Measurements from ENCODE around the gene WBP2NL.

Gene WBP2NL

GRCh38 chr22:41963453-41964111 is 35.0 kb upstream of the WBP2NL start:
- H3K4me3 ChIP-seq (ENCODE audit: low read length) = no peak overlapping the region
- H2AFZ ChIP-seq (ENCODE audit: low read length) = no peak overlapping the region
- no peaks in the 10 kb centered on the region for H3K9me2 ChIP-seq (replicated peaks; ENCODE audit: insufficient read depth, low read length)
- no peaks in the 10 kb centered on the region for H3K36me3 ChIP-seq (replicated peaks; ENCODE audit: insufficient read depth, low read length)
- H3K9ac ChIP-seq (ENCODE audit: low read length) = no peak overlapping the region
- H3K4me2 ChIP-seq (ENCODE audit: low read depth, low read length) = no peak overlapping the region
- H3K79me2 ChIP-seq (ENCODE audit: low read length) = no peaks in the 10 kb centered on the region
- no peak overlapping the region for H3K27ac ChIP-seq (ENCODE audit: low read length)
- 0 out of 2 replicates have a peak, but pooled peaks cover 3% of the 10 kb centered on the region for H3K27me3 ChIP-seq (replicated peaks; ENCODE audit: insufficient read depth, low read length)
- no peak for DNase-seq
- peaks cover 9% of the 10 kb centered on the region for H3K4me1 ChIP-seq (ENCODE audit: low read length)
- H3F3A ChIP-seq (ENCODE audit: insufficient read depth, low read length) = no peaks in the 10 kb centered on the region
- TF ChIP-seq, protein P1, sequence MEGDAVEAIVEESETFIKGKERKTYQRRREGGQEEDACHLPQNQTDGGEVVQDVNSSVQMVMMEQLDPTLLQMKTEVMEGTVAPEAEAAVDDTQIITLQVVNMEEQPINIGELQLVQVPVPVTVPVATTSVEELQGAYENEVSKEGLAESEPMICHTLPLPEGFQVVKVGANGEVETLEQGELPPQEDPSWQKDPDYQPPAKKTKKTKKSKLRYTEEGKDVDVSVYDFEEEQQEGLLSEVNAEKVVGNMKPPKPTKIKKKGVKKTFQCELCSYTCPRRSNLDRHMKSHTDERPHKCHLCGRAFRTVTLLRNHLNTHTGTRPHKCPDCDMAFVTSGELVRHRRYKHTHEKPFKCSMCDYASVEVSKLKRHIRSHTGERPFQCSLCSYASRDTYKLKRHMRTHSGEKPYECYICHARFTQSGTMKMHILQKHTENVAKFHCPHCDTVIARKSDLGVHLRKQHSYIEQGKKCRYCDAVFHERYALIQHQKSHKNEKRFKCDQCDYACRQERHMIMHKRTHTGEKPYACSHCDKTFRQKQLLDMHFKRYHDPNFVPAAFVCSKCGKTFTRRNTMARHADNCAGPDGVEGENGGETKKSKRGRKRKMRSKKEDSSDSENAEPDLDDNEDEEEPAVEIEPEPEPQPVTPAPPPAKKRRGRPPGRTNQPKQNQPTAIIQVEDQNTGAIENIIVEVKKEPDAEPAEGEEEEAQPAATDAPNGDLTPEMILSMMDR (IDR thresholded peaks at IDR 0.05; ENCODE audit: low read length) = no peak
- no peak for TF ChIP-seq EZH2phosphoT487 (IDR thresholded peaks at IDR 0.05; ENCODE audit: low read length)
- TF ChIP-seq EZH2 (optimal IDR thresholded peaks at IDR 0.05; ENCODE audit: low read depth, low read length) = no peak
- no peaks in the 10 kb centered on the region for H4K20me1 ChIP-seq (ENCODE audit: insufficient read depth, low read length)
- no peaks in the 10 kb centered on the region for H3K9me3 ChIP-seq (replicated peaks; ENCODE audit: insufficient read depth, low read length)

DNA sequence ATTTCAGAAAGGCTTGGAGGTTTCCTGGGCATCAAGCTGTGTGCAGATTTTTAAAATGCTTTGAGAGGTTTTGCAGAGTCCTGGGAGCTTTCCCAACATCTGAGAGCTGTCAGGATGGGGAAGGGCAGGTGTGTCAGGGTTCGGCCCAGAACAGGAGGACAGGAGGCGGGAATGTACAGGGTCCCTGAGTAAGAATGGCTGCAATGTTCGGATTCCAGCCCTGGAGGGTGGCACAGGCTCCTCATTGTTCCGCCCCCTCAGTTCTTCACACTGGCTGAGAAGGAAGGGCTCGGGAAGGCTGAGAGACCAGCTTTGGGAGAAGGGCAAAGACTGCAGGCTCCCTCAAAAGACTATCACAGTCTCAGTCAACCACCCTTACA is 34.5 kb upstream of the WBP2NL start:
- H4K20me1 ChIP-seq (ENCODE audit: insufficient read depth, low read length) = no peaks in the 10 kb centered on the region
- H3K9me3 ChIP-seq (replicated peaks; ENCODE audit: insufficient read depth, low read length) = no peaks in the 10 kb centered on the region
- no peak overlapping the region for H2AFZ ChIP-seq (ENCODE audit: low read length)
- H3K9ac ChIP-seq (ENCODE audit: low read length) = no peak overlapping the region
- H3K36me3 ChIP-seq (replicated peaks; ENCODE audit: insufficient read depth, low read length) = no peaks in the 10 kb centered on the region
- H3K79me2 ChIP-seq (ENCODE audit: low read length) = no peaks in the 10 kb centered on the region
- H3K4me2 ChIP-seq (ENCODE audit: low read depth, low read length) = no peak overlapping the region
- no peaks in the 10 kb centered on the region for H3K9me2 ChIP-seq (replicated peaks; ENCODE audit: insufficient read depth, low read length)
- H3K4me3 ChIP-seq (ENCODE audit: low read length) = no peak overlapping the region
- DNase-seq = no peak
- TF ChIP-seq, protein P1 (IDR thresholded peaks at IDR 0.05; ENCODE audit: low read length) = no peak
- TF ChIP-seq EZH2 (optimal IDR thresholded peaks at IDR 0.05; ENCODE audit: low read depth, low read length) (no peak), EZH2phosphoT487 (IDR thresholded peaks at IDR 0.05; ENCODE audit: low read length) (no peak)
- peaks cover 9% of the 10 kb centered on the region for H3K4me1 ChIP-seq (ENCODE audit: low read length)
- H3F3A ChIP-seq (ENCODE audit: insufficient read depth, low read length) = no peaks in the 10 kb centered on the region
- H3K27ac ChIP-seq (ENCODE audit: low read length) = no peak overlapping the region
- 0 out of 2 replicates have a peak, but pooled peaks cover 3% of the 10 kb centered on the region for H3K27me3 ChIP-seq (replicated peaks; ENCODE audit: insufficient read depth, low read length)

DNA sequence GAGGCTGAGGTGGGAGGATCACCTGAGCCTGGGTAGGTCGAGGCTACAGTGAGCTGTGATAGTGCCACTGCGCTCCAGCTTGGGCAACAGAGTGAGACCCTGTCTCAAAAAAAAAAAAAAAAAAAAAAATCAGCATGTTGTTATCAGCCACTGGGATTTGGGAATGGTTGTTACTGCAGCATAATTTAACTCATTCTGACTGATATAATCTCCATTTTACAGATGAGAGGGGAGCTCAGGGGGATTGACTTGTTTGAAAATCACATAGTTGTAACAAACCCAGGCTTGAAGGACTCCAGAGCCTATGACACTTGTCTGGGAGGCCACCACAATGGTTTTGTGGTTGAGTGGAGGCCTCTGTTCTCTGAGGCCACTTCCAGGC is 32.4 kb upstream of the WBP2NL start:
- Histone ChIP-seq H3K9me2 (replicated peaks; ENCODE audit: insufficient read depth, low read length) (no peaks in the 10 kb centered on the region), H3K4me2 (ENCODE audit: low read depth, low read length) (no peak overlapping the region), H3K27me3 (replicated peaks; ENCODE audit: insufficient read depth, low read length) (0 out of 2 replicates have a peak, but pooled peaks cover 7% of the 10 kb centered on the region), H3K79me2 (ENCODE audit: low read length) (no peaks in the 10 kb centered on the region), H3K36me3 (replicated peaks; ENCODE audit: insufficient read depth, low read length) (no peaks in the 10 kb centered on the region), H3K9me3 (replicated peaks; ENCODE audit: insufficient read depth, low read length) (no peaks in the 10 kb centered on the region), H2AFZ (ENCODE audit: low read length) (no peak overlapping the region), H4K20me1 (ENCODE audit: insufficient read depth, low read length) (no peaks in the 10 kb centered on the region), H3K4me1 (ENCODE audit: low read length) (no peaks in the 10 kb centered on the region), H3K27ac (ENCODE audit: low read length) (no peak overlapping the region), H3K9ac (ENCODE audit: low read length) (no peak overlapping the region), H3K4me3 (ENCODE audit: low read length) (no peak overlapping the region), H3F3A (ENCODE audit: insufficient read depth, low read length) (no peaks in the 10 kb centered on the region)
- TF ChIP-seq, protein P1 (IDR thresholded peaks at IDR 0.05; ENCODE audit: low read length) = no peak
- TF ChIP-seq EZH2 (optimal IDR thresholded peaks at IDR 0.05; ENCODE audit: low read depth, low read length) (no peak), EZH2phosphoT487 (IDR thresholded peaks at IDR 0.05; ENCODE audit: low read length) (no peak)
- no peak for DNase-seq
